Panc1 (cell line): ENCODE data around the gene TSR3. TPM values are rescaled to one million over a fixed set of nuclear protein-coding genes. Genes with fewer than 3 reads are reported as not detected.

Experiments used
- ATAC-seq: fragments of 200-7000 bp; cut with Tn5 transposase; 2 replicates; pipeline ENCODE4 v1.9.1; 2020; ENCODE audit warnings: mild to moderate bottlenecking, moderate library complexity
- BruUV-seq: library from RNA; stranded (reverse); fragments of 400-500 nt; replicated peaks from 2 replicates; lab custom pipeline; 2021; lab: Mats Ljungman, UMichigan
- CTCF ChIA-PET: fragments of 300-600 bp; sonication (Branson Sonifier 250); formaldehyde crosslinking; loops from one replicate; lab custom pipeline; 2022; ENCODE audit warnings: antibody characterized with exemption; lab: Charles Lee
- POLR2A ChIA-PET: fragments of 300-600 bp; sonication (Branson Sonifier 250); formaldehyde crosslinking; loops from one replicate; lab custom pipeline; 2022; ENCODE audit warnings: antibody characterized with exemption; lab: Charles Lee
- DNase-seq: peaks from one replicate; pipeline ENCODE4 v3.0.0-alpha.2; 2010; ENCODE audit warnings: low read depth, low spot score
- H3K27ac ChIP-seq: 2 replicates; pipeline ENCODE4 v1.5.1; 2011; ENCODE audit warnings: mild to moderate bottlenecking, low read length, inconsistent platforms
- H3K27me3 ChIP-seq: fragments of 200-500 bp; sonication (Bioruptor generic); 2 replicates; pipeline ENCODE4 v1.6.0; 2014; ENCODE audit warnings: low read length, inconsistent platforms; ENCODE audit not compliant: control insufficient read depth, insufficient read depth
- H3K36me3 ChIP-seq: fragments of 200-500 bp; sonication (Bioruptor generic); 2 replicates; pipeline ENCODE4 v1.5.1; 2014; ENCODE audit warnings: inconsistent platforms, mild to moderate bottlenecking, low read length, moderate library complexity; ENCODE audit not compliant: control insufficient read depth, insufficient read depth
- H3K4me1 ChIP-seq: 2 replicates; pipeline ENCODE4 v1.5.1; 2011; ENCODE audit warnings: inconsistent platforms, mild to moderate bottlenecking, low read length, moderate library complexity; ENCODE audit not compliant: control insufficient read depth, insufficient read depth
- H3K4me3 ChIP-seq, 2 experiments: 2 replicates each; pipeline ENCODE4 v1.5.1; 2011 to 2012; ENCODE audit warnings: low read depth in 2 of 2, low read length in 2 of 2, mild to moderate bottlenecking in 2 of 2, inconsistent platforms in 1 of 2, moderate library complexity in 1 of 2
- H3K9me3 ChIP-seq: fragments of 200-500 bp; sonication (Bioruptor generic); 2 replicates; pipeline ENCODE4 v1.5.1; 2014; ENCODE audit warnings: low read depth, mild to moderate bottlenecking, inconsistent platforms, low read length, moderate library complexity; ENCODE audit not compliant: control insufficient read depth, insufficient read depth
- POLR2AphosphoS5 ChIP-seq: IDR thresholded peaks from 2 replicates; pipeline ENCODE4 v1.6.1; 2012; ENCODE audit warnings: mild to moderate bottlenecking, low read depth, low read length, moderate library complexity
- SIN3A ChIP-seq: IDR thresholded peaks from 2 replicates; pipeline ENCODE4 v1.6.1; 2012; ENCODE audit warnings: low read depth, mild to moderate bottlenecking, low read length, moderate library complexity, borderline replicate concordance; ENCODE audit not compliant: insufficient read depth
- TCF7L2 ChIP-seq: IDR thresholded peaks from 2 replicates; pipeline ENCODE4 v1.6.1; 2011; ENCODE audit warnings: mild to moderate bottlenecking, low read depth, low read length, inconsistent platforms
- in situ Hi-C: cut with HindIII; loops from 2 replicates; pipeline ENCODE4 v1.10.0; 2016; ENCODE audit warnings: low sequenced_read_pairs, low pct_unique_long_range_greater_than_20kb
- intact Hi-C: fragments of 100-400 bp; cut with micrococcal nuclease; formaldehyde crosslinking; loops from one replicate; pipeline ENCODE4 v1.10.0; 2022; ENCODE audit not compliant: unreplicated experiment
- total RNA-seq: library from RNA; stranded (reverse); gene quantifications from one replicate; pipeline ENCODE4 v1.2.1, GENCODE V29; 2021; ENCODE audit not compliant: unreplicated experiment
- TF ChIP-seq, protein P1 (sequence below): fragments of 450-650 bp; IDR thresholded peaks from 2 replicates; pipeline ENCODE4 v1.5.1; 2017; ENCODE audit warnings: mild to moderate bottlenecking
- TF ChIP-seq, protein P2 (sequence below), 2 experiments: IDR thresholded peaks; 2 replicates each; pipeline ENCODE4 v1.6.1; 2011 to 2012; ENCODE audit warnings: low read depth in 2 of 2, control low read depth in 1 of 2, low read length in 1 of 2, mild to moderate bottlenecking in 1 of 2, moderate library complexity in 1 of 2; ENCODE audit not compliant: insufficient read depth in 1 of 2

Gene TSR3
- total RNA-seq, 1 experiment from 2014 or later, result 89.7 TPM

DNA sequence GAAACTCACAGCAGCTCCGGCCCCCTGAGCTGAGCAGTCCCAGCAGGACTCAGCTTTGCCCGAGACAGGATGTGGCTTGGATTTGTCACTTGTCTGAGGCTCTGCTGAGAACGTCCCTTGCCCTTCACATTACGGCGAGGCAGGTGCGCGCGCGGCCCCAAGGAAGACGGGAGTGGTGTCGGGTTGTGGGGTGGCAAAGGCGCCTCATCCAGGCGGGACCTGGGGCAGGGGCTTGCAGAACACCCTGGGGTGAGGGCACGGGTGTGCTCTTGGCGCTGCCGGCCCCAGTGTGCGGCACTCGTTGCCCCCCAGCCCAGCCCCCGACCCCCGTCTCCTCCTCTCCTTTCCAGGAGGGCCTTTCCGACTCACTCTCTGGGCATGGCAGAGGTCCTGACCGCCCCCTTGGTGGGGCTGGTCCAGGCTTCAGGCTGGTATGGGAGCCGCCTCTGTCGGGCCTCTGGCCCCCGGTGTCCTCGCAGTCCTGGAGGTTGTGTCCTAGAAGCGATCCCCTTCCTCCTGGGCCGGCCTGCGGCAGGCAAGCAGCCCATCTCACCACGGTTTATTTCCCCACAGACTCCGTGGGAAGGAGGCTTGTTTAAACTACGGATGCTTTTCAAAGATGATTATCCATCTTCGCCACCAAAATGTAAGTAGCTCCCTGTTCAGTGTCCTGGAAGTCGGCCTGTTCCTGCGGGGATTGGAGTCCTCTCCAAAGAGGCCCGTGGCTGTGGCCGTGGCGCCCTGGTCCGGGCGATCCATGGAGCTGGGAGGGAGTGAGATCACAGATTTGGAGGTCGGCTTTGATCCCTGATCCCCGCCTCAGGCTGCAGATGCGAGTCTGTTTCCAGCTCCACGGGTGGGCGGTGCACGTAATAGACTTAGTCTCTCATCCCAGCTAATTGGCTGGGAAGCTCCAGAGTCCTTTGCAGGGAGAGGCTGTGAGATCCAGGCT is 36.3 kb downstream of the TSR3 start:
- BruUV-seq, result no TSS peak
- POLR2A ChIA-PET, result interaction anchor here (0.5 kb wide), 1 partner anchor 141 kb away, joined by 4 read pairs; no protein-coding TSS in a partner anchor
- H3K36me3 ChIP-seq, result peaks cover 26% of the 10 kb centered on the region
- H3K9me3 ChIP-seq, result no peaks in the 10 kb centered on the region
- no peak overlapping the region for H3K27ac ChIP-seq
- ATAC-seq (no peak), DNase-seq (no peak)
- TF ChIP-seq, protein P1, sequence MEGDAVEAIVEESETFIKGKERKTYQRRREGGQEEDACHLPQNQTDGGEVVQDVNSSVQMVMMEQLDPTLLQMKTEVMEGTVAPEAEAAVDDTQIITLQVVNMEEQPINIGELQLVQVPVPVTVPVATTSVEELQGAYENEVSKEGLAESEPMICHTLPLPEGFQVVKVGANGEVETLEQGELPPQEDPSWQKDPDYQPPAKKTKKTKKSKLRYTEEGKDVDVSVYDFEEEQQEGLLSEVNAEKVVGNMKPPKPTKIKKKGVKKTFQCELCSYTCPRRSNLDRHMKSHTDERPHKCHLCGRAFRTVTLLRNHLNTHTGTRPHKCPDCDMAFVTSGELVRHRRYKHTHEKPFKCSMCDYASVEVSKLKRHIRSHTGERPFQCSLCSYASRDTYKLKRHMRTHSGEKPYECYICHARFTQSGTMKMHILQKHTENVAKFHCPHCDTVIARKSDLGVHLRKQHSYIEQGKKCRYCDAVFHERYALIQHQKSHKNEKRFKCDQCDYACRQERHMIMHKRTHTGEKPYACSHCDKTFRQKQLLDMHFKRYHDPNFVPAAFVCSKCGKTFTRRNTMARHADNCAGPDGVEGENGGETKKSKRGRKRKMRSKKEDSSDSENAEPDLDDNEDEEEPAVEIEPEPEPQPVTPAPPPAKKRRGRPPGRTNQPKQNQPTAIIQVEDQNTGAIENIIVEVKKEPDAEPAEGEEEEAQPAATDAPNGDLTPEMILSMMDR, result no peak
- TF ChIP-seq TCF7L2 (no peak), POLR2AphosphoS5 (no peak), SIN3A (no peak)
- TF ChIP-seq, protein P2, sequence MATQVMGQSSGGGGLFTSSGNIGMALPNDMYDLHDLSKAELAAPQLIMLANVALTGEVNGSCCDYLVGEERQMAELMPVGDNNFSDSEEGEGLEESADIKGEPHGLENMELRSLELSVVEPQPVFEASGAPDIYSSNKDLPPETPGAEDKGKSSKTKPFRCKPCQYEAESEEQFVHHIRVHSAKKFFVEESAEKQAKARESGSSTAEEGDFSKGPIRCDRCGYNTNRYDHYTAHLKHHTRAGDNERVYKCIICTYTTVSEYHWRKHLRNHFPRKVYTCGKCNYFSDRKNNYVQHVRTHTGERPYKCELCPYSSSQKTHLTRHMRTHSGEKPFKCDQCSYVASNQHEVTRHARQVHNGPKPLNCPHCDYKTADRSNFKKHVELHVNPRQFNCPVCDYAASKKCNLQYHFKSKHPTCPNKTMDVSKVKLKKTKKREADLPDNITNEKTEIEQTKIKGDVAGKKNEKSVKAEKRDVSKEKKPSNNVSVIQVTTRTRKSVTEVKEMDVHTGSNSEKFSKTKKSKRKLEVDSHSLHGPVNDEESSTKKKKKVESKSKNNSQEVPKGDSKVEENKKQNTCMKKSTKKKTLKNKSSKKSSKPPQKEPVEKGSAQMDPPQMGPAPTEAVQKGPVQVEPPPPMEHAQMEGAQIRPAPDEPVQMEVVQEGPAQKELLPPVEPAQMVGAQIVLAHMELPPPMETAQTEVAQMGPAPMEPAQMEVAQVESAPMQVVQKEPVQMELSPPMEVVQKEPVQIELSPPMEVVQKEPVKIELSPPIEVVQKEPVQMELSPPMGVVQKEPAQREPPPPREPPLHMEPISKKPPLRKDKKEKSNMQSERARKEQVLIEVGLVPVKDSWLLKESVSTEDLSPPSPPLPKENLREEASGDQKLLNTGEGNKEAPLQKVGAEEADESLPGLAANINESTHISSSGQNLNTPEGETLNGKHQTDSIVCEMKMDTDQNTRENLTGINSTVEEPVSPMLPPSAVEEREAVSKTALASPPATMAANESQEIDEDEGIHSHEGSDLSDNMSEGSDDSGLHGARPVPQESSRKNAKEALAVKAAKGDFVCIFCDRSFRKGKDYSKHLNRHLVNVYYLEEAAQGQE (IDR thresholded peaks at IDR 0.05; ENCODE audit: insufficient read depth in 1 of 2, low read depth in 2 of 2, low read length in 1 of 2), result no peak
- intact Hi-C loops (no loop called here), in situ Hi-C loops (no loop called here)
- no peaks in the 10 kb centered on the region for H3K27me3 ChIP-seq
- CTCF ChIA-PET, result no interaction called here
- H3K4me1 ChIP-seq, result peaks cover 10% of the 10 kb centered on the region
- no peak overlapping the region for H3K4me3 ChIP-seq

DNA sequence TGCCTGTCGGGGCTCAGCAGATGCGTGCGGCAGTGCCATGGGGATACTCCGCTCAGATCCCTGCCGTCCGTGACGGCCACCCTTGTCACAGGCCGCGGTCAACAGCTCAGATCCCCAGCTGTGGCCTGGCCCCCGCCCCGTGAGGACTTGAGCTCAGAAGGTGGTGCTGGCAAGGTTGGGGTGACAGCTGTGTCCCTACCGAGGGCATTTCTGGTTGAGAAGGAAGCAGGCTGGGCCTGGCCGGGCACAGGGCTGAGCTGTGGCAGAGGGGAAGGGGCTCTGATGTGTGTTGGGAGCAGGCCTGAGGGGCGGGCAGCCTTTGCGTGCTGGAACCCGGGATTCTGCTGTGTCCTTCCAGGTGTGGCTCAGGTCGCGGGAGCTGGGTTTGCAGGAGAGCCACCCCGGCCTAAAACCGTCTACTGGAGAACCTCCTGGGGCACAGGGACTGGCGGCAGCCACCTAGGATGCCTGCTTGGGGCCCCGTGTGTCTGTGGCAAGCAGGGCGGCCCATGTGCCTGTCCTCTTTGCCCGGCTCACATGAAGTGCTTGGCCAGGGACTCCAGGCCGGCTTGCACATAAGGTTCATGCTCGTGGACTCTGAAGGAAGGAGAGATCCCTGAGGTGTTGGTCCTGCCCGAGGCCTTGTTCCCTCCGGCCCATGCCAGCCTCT is 37.1 kb downstream of the TSR3 start:
- POLR2A ChIA-PET, result no interaction called here
- intact Hi-C loops (no loop called here), in situ Hi-C loops (no loop called here)
- CTCF ChIA-PET, result no interaction called here
- H3K27ac ChIP-seq, result no peak overlapping the region
- peaks cover 24% of the 10 kb centered on the region for H3K36me3 ChIP-seq
- peaks cover 10% of the 10 kb centered on the region for H3K4me1 ChIP-seq
- BruUV-seq, result no TSS peak
- ATAC-seq (no peak), DNase-seq (no peak)
- H3K9me3 ChIP-seq, result no peaks in the 10 kb centered on the region
- H3K4me3 ChIP-seq, result no peak overlapping the region
- TF ChIP-seq POLR2AphosphoS5 (no peak), TCF7L2 (no peak), SIN3A (no peak)
- TF ChIP-seq, protein P1, result no peak
- TF ChIP-seq, protein P2 (IDR thresholded peaks at IDR 0.05; ENCODE audit: insufficient read depth in 1 of 2, low read depth in 2 of 2, low read length in 1 of 2), result no peak
- H3K27me3 ChIP-seq, result no peaks in the 10 kb centered on the region
